Activated CD8-positive, alpha-beta memory T cell treated with anti-CD3 and anti-CD28 coated beads for 4 hours (primary cell): ENCODE results near the gene PRICKLE2.
"Not testable (repeated sequence)": the region's sequence is repeated elsewhere in the genome, so short reads cannot be mapped to it uniquely, and the experiment has no call there.

Experiments used
- DNase-seq, 2 donors: peaks; one replicate each; pipeline ENCODE4 v3.0.0-alpha.2; 2020; ENCODE audit warnings: low read depth in 2 of 2

Gene PRICKLE2

GRCh38 chr3:64102147-64102546 lies 123.1 kb downstream of the PRICKLE2 start:
- DNase-seq = no peak

GRCh38 chr3:64099316-64099715 lies 126.0 kb downstream of the PRICKLE2 start:
- DNase-seq = no peak

- DNase-seq = no peak
These were observed 126.6 kb downstream of the PRICKLE2 start for GRCh38 chr3:64098670-64099069.

GRCh38 chr3:64097920-64098319 lies 127.3 kb downstream of the PRICKLE2 start:
- DNase-seq = no peak

GRCh38 chr3:64095802-64096201 lies 129.5 kb downstream of the PRICKLE2 start:
- no peak for DNase-seq

- no peak for DNase-seq
These were observed 130.6 kb downstream of the PRICKLE2 start for GRCh38 chr3:64094713-64095079.

GRCh38 chr3:64093825-64094712 lies 131.2 kb downstream of the PRICKLE2 start:
- DNase-seq = no peak

GRCh38 chr3:64093211-64093610 lies 132.1 kb downstream of the PRICKLE2 start:
- DNase-seq = no peak

- DNase-seq = no peak
These were observed 133.8 kb downstream of the PRICKLE2 start for GRCh38 chr3:64091501-64091900.

GRCh38 chr3:64089386-64089785 lies 135.9 kb downstream of the PRICKLE2 start:
- not testable (repeated sequence) for DNase-seq

- no peak for DNase-seq
These were observed 136.7 kb downstream of the PRICKLE2 start for GRCh38 chr3:64088408-64089205.

- no peak for DNase-seq
These were observed 138.6 kb downstream of the PRICKLE2 start for GRCh38 chr3:64086479-64087252.

GRCh38 chr3:64084640-64085039 lies 140.6 kb downstream of the PRICKLE2 start:
- no peak for DNase-seq

- no peak for DNase-seq
These were observed 141.7 kb downstream of the PRICKLE2 start for GRCh38 chr3:64083575-64083974.

- DNase-seq = no peak
These were observed 142.2 kb downstream of the PRICKLE2 start for GRCh38 chr3:64082961-64083541.

GRCh38 chr3:64082411-64082810 lies 142.9 kb downstream of the PRICKLE2 start:
- no peak for DNase-seq

- DNase-seq = no peak
These were observed 144.0 kb downstream of the PRICKLE2 start for GRCh38 chr3:64081235-64081630.

- DNase-seq = no peak
These were observed 144.5 kb downstream of the PRICKLE2 start for GRCh38 chr3:64080616-64081234.

- no peak for DNase-seq
These were observed 145.7 kb downstream of the PRICKLE2 start for GRCh38 chr3:64079369-64080150.

- DNase-seq = no peak
These were observed 146.3 kb downstream of the PRICKLE2 start for GRCh38 chr3:64078966-64079365.
